HG02610 (cell line): ENCODE measurements around the gene MUC20.
"Not testable (repeated sequence)": the region's sequence is repeated elsewhere in the genome, so short reads cannot be mapped to it uniquely, and the experiment has no call there.

Experiments used
- ATAC-seq: cut with Tn5 transposase; IDR thresholded peaks from one replicate; pipeline ENCODE4 v1.9.1; 2021; ENCODE audit warnings: mild to moderate bottlenecking, moderate library complexity; ENCODE audit not compliant: unreplicated experiment

Gene MUC20

GRCh38 chr3:195710126-195710905 is 10.5 kb upstream of the MUC20 start:
- not testable (repeated sequence) for ATAC-seq

GRCh38 chr3:195711091-195711812 is 9.5 kb upstream of the MUC20 start:
- not testable (repeated sequence) for ATAC-seq

GRCh38 chr3:195711813-195712534 is 8.8 kb upstream of the MUC20 start:
- ATAC-seq: no peak

- not testable (repeated sequence) for ATAC-seq
Measured at GRCh38 chr3:195712535-195712910, 8.3 kb upstream of the MUC20 start.

- not testable (repeated sequence) for ATAC-seq
Measured at GRCh38 chr3:195713150-195713549, 7.6 kb upstream of the MUC20 start.

GRCh38 chr3:195714380-195715011 is 6.3 kb upstream of the MUC20 start:
- ATAC-seq: no peak

GRCh38 chr3:195715134-195715533 is 5.6 kb upstream of the MUC20 start:
- no peak for ATAC-seq

GRCh38 chr3:195715583-195716266 is 5.1 kb upstream of the MUC20 start:
- no peak for ATAC-seq

- no peak for ATAC-seq
Measured at GRCh38 chr3:195717416-195717815, 3.4 kb upstream of the MUC20 start.

GRCh38 chr3:195717852-195718476 is 2.8 kb upstream of the MUC20 start:
- no peak for ATAC-seq

GRCh38 chr3:195718477-195718984 is 2.2 kb upstream of the MUC20 start:
- ATAC-seq: no peak

- not testable (repeated sequence) for ATAC-seq
Measured at GRCh38 chr3:195719514-195720254, 1.1 kb upstream of the MUC20 start.

GRCh38 chr3:195722139-195722995 is 1.6 kb downstream of the MUC20 start:
- not testable (repeated sequence) for ATAC-seq

- ATAC-seq: not testable (repeated sequence)
Measured at GRCh38 chr3:195722996-195723345, 2.2 kb downstream of the MUC20 start.

- ATAC-seq: not testable (repeated sequence)
Measured at GRCh38 chr3:195724363-195724762, 3.6 kb downstream of the MUC20 start.

- not testable (repeated sequence) for ATAC-seq
Measured at GRCh38 chr3:195725916-195726740, 5.3 kb downstream of the MUC20 start.

GRCh38 chr3:195727606-195728195 is 6.9 kb downstream of the MUC20 start:
- ATAC-seq: no peak
